Measurements from ENCODE around the gene APRT.

DNA sequence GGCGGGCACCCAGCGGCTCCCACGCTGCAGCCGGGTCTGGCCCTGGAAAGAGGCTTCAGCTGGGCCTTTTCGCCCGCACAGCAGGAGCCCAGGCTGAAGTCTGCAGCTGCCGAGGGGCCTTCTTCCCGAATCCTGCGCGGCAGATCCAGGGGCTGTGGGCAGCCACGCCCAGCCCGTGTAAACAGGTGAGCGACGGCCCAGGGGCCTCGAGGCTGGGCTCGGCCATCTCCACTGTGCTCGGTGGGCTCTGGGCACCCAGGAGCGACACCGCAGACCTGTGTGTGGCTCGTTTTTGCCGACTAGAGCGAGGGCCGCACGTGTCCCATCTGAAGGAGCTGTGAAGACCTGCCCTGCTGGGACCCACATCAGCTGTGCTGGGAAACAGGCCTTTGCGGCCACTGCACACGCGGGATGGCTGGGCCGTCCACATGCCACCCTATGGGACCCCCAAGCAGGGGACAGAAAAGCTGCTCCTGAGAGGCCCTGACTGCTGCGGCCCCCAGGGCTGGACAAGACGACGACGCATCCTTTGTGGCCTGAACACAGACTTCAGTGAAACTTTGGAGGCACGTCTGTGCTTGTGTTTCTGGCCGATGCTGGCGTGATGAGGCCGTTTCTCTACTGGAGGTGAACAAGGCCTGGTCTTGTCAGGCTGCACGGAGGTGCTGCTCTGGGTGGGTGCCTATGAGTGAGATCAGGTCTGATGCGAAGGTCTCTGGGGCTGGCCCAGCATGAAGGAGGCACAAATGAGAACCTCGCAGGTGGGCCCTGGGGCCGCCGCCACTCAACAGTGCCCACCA, 5.2 kb upstream of the APRT start:
- TF ChIP-seq, protein P1, sequence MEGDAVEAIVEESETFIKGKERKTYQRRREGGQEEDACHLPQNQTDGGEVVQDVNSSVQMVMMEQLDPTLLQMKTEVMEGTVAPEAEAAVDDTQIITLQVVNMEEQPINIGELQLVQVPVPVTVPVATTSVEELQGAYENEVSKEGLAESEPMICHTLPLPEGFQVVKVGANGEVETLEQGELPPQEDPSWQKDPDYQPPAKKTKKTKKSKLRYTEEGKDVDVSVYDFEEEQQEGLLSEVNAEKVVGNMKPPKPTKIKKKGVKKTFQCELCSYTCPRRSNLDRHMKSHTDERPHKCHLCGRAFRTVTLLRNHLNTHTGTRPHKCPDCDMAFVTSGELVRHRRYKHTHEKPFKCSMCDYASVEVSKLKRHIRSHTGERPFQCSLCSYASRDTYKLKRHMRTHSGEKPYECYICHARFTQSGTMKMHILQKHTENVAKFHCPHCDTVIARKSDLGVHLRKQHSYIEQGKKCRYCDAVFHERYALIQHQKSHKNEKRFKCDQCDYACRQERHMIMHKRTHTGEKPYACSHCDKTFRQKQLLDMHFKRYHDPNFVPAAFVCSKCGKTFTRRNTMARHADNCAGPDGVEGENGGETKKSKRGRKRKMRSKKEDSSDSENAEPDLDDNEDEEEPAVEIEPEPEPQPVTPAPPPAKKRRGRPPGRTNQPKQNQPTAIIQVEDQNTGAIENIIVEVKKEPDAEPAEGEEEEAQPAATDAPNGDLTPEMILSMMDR (IDR thresholded peaks at IDR 0.05; ENCODE audit: control extremely low read depth in 1 of 3, insufficient read depth in 1 of 3, low read depth in 1 of 3, low read length in 3 of 3): no peak
- TF ChIP-seq HDAC2 (IDR thresholded peaks at IDR 0.05; ENCODE audit: borderline replicate concordance in 1 of 2, low read depth in 2 of 2, low read length in 2 of 2): no peak
- TF ChIP-seq CHD2 (IDR thresholded peaks at IDR 0.05; ENCODE audit: low read length): no peak
- no peak for TF ChIP-seq POLR2A (IDR thresholded peaks at IDR 0.05; ENCODE audit: control extremely low read depth in 1 of 2, low read depth in 2 of 2, low read length in 2 of 2)
- TF ChIP-seq, protein P2, sequence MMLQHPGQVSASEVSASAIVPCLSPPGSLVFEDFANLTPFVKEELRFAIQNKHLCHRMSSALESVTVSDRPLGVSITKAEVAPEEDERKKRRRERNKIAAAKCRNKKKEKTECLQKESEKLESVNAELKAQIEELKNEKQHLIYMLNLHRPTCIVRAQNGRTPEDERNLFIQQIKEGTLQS (IDR thresholded peaks at IDR 0.05; ENCODE audit: insufficient read depth, low read depth, low read length): no peak
- TF ChIP-seq BRCA1 (IDR thresholded peaks at IDR 0.05; ENCODE audit: low read depth, low read length): no peak
- TF ChIP-seq POLR2AphosphoS5 (IDR thresholded peaks at IDR 0.05; ENCODE audit: low read depth, low read length): no peak
- no peak for TF ChIP-seq NANOG (IDR thresholded peaks at IDR 0.05; ENCODE audit: insufficient read depth, low read depth, low read length, poor library complexity, severe bottlenecking)
- TF ChIP-seq SP2 (IDR thresholded peaks at IDR 0.05; ENCODE audit: low read length): no peak
- no peak for TF ChIP-seq BACH1 (IDR thresholded peaks at IDR 0.05; ENCODE audit: low read length)
- TF ChIP-seq EP300 (IDR thresholded peaks at IDR 0.05; ENCODE audit: borderline replicate concordance in 1 of 2, low read depth in 2 of 2, low read length in 2 of 2): no peak
- TF ChIP-seq CTBP2 (IDR thresholded peaks at IDR 0.05; ENCODE audit: borderline replicate concordance, insufficient read depth, insufficient read length, low read length): no peak

Data from H1 (cell line).